Erythroblast (primary cell): Measurements from ENCODE around the gene MRPS2.

Experiments
- GATA1 ChIP-seq: IDR thresholded peaks from 2 replicates; pipeline ENCODE4 v1.6.1; 2011; ENCODE audit warnings: low read depth, mild to moderate bottlenecking, control low read depth, low read length, moderate library complexity
- POLR2A ChIP-seq: IDR thresholded peaks from 2 replicates; pipeline ENCODE4 v1.6.1; 2011; ENCODE audit warnings: mild to moderate bottlenecking, low read length

DNA sequence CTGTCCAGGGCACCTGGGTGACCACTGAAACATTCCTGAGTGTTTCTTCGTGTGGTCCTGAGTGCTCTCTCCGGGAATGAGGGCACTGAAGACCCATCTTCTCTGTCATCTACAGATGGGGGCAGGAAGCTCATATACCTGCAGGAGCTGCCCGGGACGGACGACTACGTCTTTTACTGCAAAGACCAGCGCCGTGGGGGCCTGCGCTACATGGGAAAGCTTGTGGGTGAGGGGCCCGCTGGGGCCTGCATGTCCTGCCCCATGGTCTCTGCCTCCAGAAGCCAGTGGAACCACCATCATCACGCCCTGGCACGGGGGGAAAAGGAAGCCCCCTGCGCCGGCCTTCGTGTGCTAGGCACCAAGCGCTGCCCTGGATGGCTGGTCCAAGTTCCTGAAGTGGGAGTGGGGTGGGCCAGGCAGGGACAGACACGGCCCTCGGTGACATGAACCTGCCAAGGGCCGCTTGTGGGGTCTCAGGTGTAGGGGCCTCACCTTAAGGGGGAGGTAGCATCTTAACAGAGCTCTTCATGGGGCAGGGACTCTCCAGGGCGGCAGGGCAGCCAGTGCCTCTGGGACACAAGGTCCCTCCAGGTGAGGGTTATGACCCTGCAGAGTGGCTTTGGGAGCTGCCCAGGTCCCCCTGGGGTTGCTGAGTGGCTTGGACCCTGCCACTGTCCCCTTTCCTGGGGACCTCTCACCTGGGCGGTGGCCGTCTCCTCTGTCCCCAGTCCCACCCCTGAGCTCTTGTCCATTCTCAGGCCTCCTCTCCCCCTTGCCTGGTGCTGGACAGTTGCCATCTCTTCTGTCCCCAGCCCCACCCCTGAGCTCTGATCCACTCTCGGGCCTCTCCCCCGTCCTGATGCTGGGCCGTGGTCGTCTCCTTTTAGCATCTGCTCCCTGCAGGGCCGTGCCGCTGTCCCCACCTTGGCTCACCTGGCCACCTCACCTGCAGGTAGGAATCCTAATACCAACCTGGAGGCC lies 47.6 kb downstream of the MRPS2 start:
- TF ChIP-seq POLR2A (no peak), GATA1 (no peak)
